Osteoblast (primary cell): Measurements from ENCODE around the gene TBL1XR1. TPM values are rescaled to one million over a fixed set of nuclear protein-coding genes. Genes with fewer than 3 reads are reported as not detected.
"Not testable (repeated sequence)": the region's sequence is repeated elsewhere in the genome, so short reads cannot be mapped to it uniquely, and the experiment has no call there.

ENCODE experiments used
- DNase-seq: peaks from one replicate; pipeline ENCODE4 v3.0.0; 2011; ENCODE audit warnings: low spot score, mixed read lengths; ENCODE audit not compliant: insufficient read length; ENCODE audit errors: missing footprints
- H2AFZ ChIP-seq: 2 replicates; pipeline ENCODE4 v1.6.0; 2011; ENCODE audit warnings: mild to moderate bottlenecking, low read length
- H3K27ac ChIP-seq: 2 replicates; pipeline ENCODE4 v1.5.1; 2011; ENCODE audit warnings: mild to moderate bottlenecking, low read depth, low read length, moderate library complexity
- H3K27me3 ChIP-seq: 2 replicates; pipeline ENCODE4 v1.6.0; 2012; ENCODE audit warnings: mild to moderate bottlenecking, control low read depth, inconsistent platforms, low read length, moderate library complexity; ENCODE audit not compliant: insufficient read depth
- H3K36me3 ChIP-seq: 2 replicates; pipeline ENCODE4 v1.5.1; 2011; ENCODE audit warnings: mild to moderate bottlenecking, low read length, control low read depth, moderate library complexity; ENCODE audit not compliant: insufficient read depth
- H3K4me1 ChIP-seq: 2 replicates; pipeline ENCODE4 v1.5.1; 2011; ENCODE audit warnings: mild to moderate bottlenecking, low read length, control low read depth, moderate library complexity; ENCODE audit not compliant: insufficient read depth
- H3K4me2 ChIP-seq: 2 replicates; pipeline ENCODE4 v1.6.0; 2011; ENCODE audit warnings: mild to moderate bottlenecking, low read length; ENCODE audit not compliant: insufficient read depth
- H3K4me3 ChIP-seq: fragments of 200-600 bp; sonication (generic); 3 replicates; pipeline ENCODE4 v1.5.1; 2012; ENCODE audit warnings: mild to moderate bottlenecking, low read length, inconsistent platforms; ENCODE audit not compliant: insufficient read depth
- H3K79me2 ChIP-seq: 2 replicates; pipeline ENCODE4 v1.6.0; 2012; ENCODE audit warnings: mild to moderate bottlenecking, low read length, control low read depth, inconsistent platforms; ENCODE audit not compliant: insufficient read depth
- H3K9me3 ChIP-seq: 2 replicates; pipeline ENCODE4 v1.5.1; 2011; ENCODE audit warnings: low read depth, low read length, control low read depth
- H4K20me1 ChIP-seq: 2 replicates; pipeline ENCODE4 v1.6.0; 2012; ENCODE audit warnings: mild to moderate bottlenecking, low read length, control low read depth; ENCODE audit not compliant: insufficient read depth
- total RNA-seq: library from RNA; depleted of rRNA; stranded (reverse); fragments of >200 nt; gene quantifications from 2 replicates; pipeline ENCODE4 v1.2.3, GENCODE V29; 2012
- TF ChIP-seq, protein P1 (sequence below): IDR thresholded peaks from 2 replicates; pipeline ENCODE4 v1.5.1; 2011; ENCODE audit warnings: mild to moderate bottlenecking, low read depth, low read length, moderate library complexity; ENCODE audit errors: extremely low read depth

The TBL1XR1 gene
- total RNA-seq, 1 donor = 297 TPM

GRCh38 chr3:177190756-177191681 is 6.3 kb downstream of the TBL1XR1 start:
- H3K27ac ChIP-seq = peak overlapping the region; percentile 19
- H3K4me2 ChIP-seq = no peak overlapping the region
- H3K27me3 ChIP-seq = no peaks in the 10 kb centered on the region
- TF ChIP-seq, protein P1, sequence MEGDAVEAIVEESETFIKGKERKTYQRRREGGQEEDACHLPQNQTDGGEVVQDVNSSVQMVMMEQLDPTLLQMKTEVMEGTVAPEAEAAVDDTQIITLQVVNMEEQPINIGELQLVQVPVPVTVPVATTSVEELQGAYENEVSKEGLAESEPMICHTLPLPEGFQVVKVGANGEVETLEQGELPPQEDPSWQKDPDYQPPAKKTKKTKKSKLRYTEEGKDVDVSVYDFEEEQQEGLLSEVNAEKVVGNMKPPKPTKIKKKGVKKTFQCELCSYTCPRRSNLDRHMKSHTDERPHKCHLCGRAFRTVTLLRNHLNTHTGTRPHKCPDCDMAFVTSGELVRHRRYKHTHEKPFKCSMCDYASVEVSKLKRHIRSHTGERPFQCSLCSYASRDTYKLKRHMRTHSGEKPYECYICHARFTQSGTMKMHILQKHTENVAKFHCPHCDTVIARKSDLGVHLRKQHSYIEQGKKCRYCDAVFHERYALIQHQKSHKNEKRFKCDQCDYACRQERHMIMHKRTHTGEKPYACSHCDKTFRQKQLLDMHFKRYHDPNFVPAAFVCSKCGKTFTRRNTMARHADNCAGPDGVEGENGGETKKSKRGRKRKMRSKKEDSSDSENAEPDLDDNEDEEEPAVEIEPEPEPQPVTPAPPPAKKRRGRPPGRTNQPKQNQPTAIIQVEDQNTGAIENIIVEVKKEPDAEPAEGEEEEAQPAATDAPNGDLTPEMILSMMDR = no peak
- peak; percentile 62 for DNase-seq
- peaks cover 7% of the 10 kb centered on the region for H4K20me1 ChIP-seq
- H3K4me1 ChIP-seq = peaks cover 15% of the 10 kb centered on the region
- no peaks in the 10 kb centered on the region for H3K9me3 ChIP-seq
- no peak overlapping the region for H3K4me3 ChIP-seq
- no peak overlapping the region for H2AFZ ChIP-seq
- H3K36me3 ChIP-seq = no peaks in the 10 kb centered on the region
- H3K79me2 ChIP-seq = peaks cover 98% of the 10 kb centered on the region

- DNase-seq = peak; percentile 42
- peaks cover 14% of the 10 kb centered on the region for H4K20me1 ChIP-seq
- not testable (repeated sequence) for H3K9me3 ChIP-seq, H3K36me3 ChIP-seq, H3K4me2 ChIP-seq, H3K27me3 ChIP-seq, H2AFZ ChIP-seq, H3K4me3 ChIP-seq
- peaks cover 17% of the 10 kb centered on the region for H3K4me1 ChIP-seq
- H3K79me2 ChIP-seq = peaks cover 98% of the 10 kb centered on the region
- peak overlapping the region; percentile 19 for H3K27ac ChIP-seq
These were observed 7.1 kb downstream of the TBL1XR1 start for GRCh38 chr3:177190184-177190583.

- H4K20me1 ChIP-seq = peaks cover 28% of the 10 kb centered on the region
- H3K27ac ChIP-seq = not testable (repeated sequence)
These were observed 9.0 kb downstream of the TBL1XR1 start for GRCh38 chr3:177188325-177188724.

GRCh38 chr3:177186306-177186705 is 11.0 kb downstream of the TBL1XR1 start:
- TF ChIP-seq, protein P1 = no peak
- H3K79me2 ChIP-seq = peaks cover 99% of the 10 kb centered on the region
- no peak overlapping the region for H2AFZ ChIP-seq
- DNase-seq = peak; percentile 29
- no peak overlapping the region for H3K4me2 ChIP-seq
- H3K36me3 ChIP-seq = no peaks in the 10 kb centered on the region
- no peak overlapping the region for H3K4me3 ChIP-seq
- H3K9me3 ChIP-seq = no peaks in the 10 kb centered on the region
- H3K27me3 ChIP-seq = no peaks in the 10 kb centered on the region
- peaks cover 45% of the 10 kb centered on the region for H4K20me1 ChIP-seq
- H3K27ac ChIP-seq = no peak overlapping the region
- H3K4me1 ChIP-seq = peaks cover 11% of the 10 kb centered on the region

More at GRCh38 chr3:177188325-177188724, 9.0 kb downstream of the TBL1XR1 start:
- not testable (repeated sequence) for H3K36me3 ChIP-seq, H2AFZ ChIP-seq, H3K27me3 ChIP-seq, DNase-seq, H3K9me3 ChIP-seq, H3K4me2 ChIP-seq, H3K4me3 ChIP-seq
- H3K79me2 ChIP-seq = peaks cover 98% of the 10 kb centered on the region
- peaks cover 13% of the 10 kb centered on the region for H3K4me1 ChIP-seq

- peak overlapping the region; percentile 5 for H3K4me2 ChIP-seq
- peaks cover 52% of the 10 kb centered on the region for H4K20me1 ChIP-seq
These were observed 12.2 kb downstream of the TBL1XR1 start for GRCh38 chr3:177185035-177185574.

More at GRCh38 chr3:177185035-177185574, 12.2 kb downstream of the TBL1XR1 start:
- H3K27me3 ChIP-seq = no peaks in the 10 kb centered on the region
- no peak overlapping the region for H3K4me3 ChIP-seq
- H3K27ac ChIP-seq = no peak overlapping the region
- peaks cover 10% of the 10 kb centered on the region for H3K4me1 ChIP-seq
- peaks cover 98% of the 10 kb centered on the region for H3K79me2 ChIP-seq
- TF ChIP-seq, protein P1 = no peak
- DNase-seq = peak; percentile 39
- no peaks in the 10 kb centered on the region for H3K36me3 ChIP-seq
- H3K9me3 ChIP-seq = no peaks in the 10 kb centered on the region
- H2AFZ ChIP-seq = no peak overlapping the region
